Measurements from ENCODE around the gene TMEM214.

TMEM214 gene

GRCh38 chr2:27078267-27079194 is 45.8 kb downstream of the TMEM214 start, which contains the start of gene EMILIN1:
Gene EMILIN1, plus strand, starts transcription at chr2:27078615. Its CDS starts 451 bp downstream, at chr2:27079066.
- no peak within 1 kb of the TSS for H3K4me3 ChIP-seq (ENCODE audit: low read depth, low read length)
- no peak for DNase-seq (ENCODE audit: low read depth)
- TF ChIP-seq, protein P1, sequence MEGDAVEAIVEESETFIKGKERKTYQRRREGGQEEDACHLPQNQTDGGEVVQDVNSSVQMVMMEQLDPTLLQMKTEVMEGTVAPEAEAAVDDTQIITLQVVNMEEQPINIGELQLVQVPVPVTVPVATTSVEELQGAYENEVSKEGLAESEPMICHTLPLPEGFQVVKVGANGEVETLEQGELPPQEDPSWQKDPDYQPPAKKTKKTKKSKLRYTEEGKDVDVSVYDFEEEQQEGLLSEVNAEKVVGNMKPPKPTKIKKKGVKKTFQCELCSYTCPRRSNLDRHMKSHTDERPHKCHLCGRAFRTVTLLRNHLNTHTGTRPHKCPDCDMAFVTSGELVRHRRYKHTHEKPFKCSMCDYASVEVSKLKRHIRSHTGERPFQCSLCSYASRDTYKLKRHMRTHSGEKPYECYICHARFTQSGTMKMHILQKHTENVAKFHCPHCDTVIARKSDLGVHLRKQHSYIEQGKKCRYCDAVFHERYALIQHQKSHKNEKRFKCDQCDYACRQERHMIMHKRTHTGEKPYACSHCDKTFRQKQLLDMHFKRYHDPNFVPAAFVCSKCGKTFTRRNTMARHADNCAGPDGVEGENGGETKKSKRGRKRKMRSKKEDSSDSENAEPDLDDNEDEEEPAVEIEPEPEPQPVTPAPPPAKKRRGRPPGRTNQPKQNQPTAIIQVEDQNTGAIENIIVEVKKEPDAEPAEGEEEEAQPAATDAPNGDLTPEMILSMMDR (IDR thresholded peaks at IDR 0.05; ENCODE audit: low read depth, low read length, missing control alignments): no peak

DNA sequence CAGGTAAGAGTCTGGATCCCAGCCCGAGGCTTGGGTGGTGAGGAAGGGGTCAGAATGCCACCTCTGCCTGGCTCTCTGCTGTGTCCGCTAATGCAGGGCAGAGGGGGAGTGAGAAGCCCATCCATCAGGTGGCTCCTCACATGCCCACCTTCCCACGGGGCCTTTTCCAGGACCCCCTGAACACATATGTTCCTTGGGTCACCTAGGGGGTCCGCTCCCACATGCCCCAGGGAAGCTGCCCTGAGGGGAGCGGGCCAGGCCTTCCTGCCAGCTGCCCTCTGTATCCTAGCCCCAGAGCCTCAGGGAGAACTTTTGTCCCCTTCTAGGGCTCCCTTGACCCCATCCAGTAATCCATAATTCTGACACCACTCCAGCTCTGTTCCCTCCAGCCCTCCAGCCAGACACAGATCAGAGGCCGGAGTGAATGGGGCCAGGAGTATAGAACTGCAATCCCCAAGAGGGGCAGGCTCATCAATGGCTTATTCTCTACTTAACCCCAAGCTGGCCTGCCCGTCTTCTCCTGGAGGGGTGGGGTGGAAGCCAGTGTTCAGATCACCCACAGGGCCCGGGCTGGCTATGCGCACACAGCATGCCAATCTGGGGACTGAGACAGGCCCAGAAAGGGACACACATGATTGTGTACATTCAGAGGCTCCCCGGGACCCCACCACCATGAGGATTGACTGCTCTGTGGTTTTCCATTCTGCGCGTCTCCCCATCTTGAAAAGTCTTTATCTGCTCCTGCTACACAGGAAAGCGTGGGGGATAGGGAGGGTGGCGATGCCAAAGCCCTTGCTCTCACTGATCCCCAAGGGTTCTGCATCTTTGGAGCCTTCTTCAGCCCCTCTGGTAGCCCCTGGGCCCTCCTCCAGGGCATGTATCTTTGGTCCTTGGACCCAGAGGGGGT is 46.7 kb downstream of the TMEM214 start:
- H3K4me3 ChIP-seq (ENCODE audit: low read depth, low read length): no peak overlapping the region
- TF ChIP-seq, protein P1 (IDR thresholded peaks at IDR 0.05; ENCODE audit: low read depth, low read length, missing control alignments): no peak
- no peak for DNase-seq (ENCODE audit: low read depth)

- no peak overlapping the region for H3K4me3 ChIP-seq (ENCODE audit: low read depth, low read length)
- no peak for DNase-seq (ENCODE audit: low read depth)
Observed at GRCh38 chr2:27080140-27080469, 47.3 kb downstream of the TMEM214 start.

GRCh38 chr2:27080603-27080936 is 47.8 kb downstream of the TMEM214 start:
- no peak for DNase-seq (ENCODE audit: low read depth)
- TF ChIP-seq, protein P1 (IDR thresholded peaks at IDR 0.05; ENCODE audit: low read depth, low read length, missing control alignments): no peak
- H3K4me3 ChIP-seq (ENCODE audit: low read depth, low read length): no peak overlapping the region

More at GRCh38 chr2:27080140-27080469, 47.3 kb downstream of the TMEM214 start:
- TF ChIP-seq, protein P1 (IDR thresholded peaks at IDR 0.05; ENCODE audit: low read depth, low read length, missing control alignments): no peak

- no peak overlapping the region for H3K4me3 ChIP-seq (ENCODE audit: low read depth, low read length)
- TF ChIP-seq, protein P1 (IDR thresholded peaks at IDR 0.05; ENCODE audit: low read depth, low read length, missing control alignments): no peak
- DNase-seq (ENCODE audit: low read depth): no peak
Observed at GRCh38 chr2:27081984-27082772, 49.4 kb downstream of the TMEM214 start.

DNA sequence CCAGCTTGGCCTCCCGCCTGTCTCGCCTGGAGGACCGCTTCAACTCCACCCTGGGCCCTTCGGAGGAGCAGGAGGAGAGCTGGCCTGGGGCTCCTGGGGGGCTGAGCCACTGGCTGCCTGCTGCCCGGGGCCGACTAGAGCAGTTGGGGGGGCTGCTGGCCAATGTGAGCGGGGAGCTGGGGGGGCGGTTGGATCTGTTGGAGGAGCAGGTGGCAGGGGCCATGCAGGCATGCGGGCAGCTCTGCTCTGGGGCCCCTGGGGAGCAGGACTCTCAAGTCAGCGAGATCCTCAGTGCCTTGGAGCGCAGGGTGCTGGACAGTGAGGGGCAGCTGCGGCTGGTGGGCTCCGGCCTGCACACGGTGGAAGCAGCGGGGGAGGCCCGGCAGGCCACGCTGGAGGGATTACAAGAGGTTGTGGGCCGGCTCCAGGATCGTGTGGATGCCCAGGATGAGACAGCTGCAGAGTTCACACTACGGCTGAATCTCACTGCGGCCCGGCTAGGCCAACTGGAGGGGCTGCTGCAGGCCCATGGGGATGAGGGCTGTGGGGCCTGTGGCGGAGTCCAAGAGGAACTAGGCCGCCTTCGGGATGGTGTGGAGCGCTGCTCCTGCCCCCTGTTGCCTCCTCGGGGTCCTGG is 50.1 kb downstream of the TMEM214 start:
- TF ChIP-seq, protein P1 (IDR thresholded peaks at IDR 0.05; ENCODE audit: low read depth, low read length, missing control alignments): no peak
- no peak for DNase-seq (ENCODE audit: low read depth)
- no peak overlapping the region for H3K4me3 ChIP-seq (ENCODE audit: low read depth, low read length)

Data from GM12864 (cell line).